ENCODE data around the gene SORL1. TPM values are rescaled to one million over a fixed set of nuclear protein-coding genes. Genes with fewer than 3 reads are reported as not detected.

Gene SORL1
- total RNA-seq, 1 experiment from 2014 or later, result 0.05 TPM

GRCh38 chr11:121451178-121451985, 732 bp upstream of the SORL1 start:
- Histone ChIP-seq H3K4me3 (peak overlapping the region; percentile 31), H3K9me3 (replicated peaks) (no peaks in the 10 kb centered on the region), H3K27ac (no peak overlapping the region), H3K27me3 (replicated peaks) (peaks cover 13% of the 10 kb centered on the region; the same call in 1 of the 2 replicates), H3K4me1 (replicated peaks) (0 out of 2 replicates have a peak, but pooled peaks cover 2% of the 10 kb centered on the region), H3K36me3 (no peaks in the 10 kb centered on the region)
- no peak for DNase-seq (ENCODE audit: low read depth in 1 of 2, low spot score in 2 of 2)

- H3K36me3 ChIP-seq, result no peaks in the 10 kb centered on the region
- H3K27me3 ChIP-seq (replicated peaks), result peaks cover 13% of the 10 kb centered on the region; the same call in 1 of the 2 replicates
- DNase-seq (ENCODE audit: low read depth in 1 of 2, low spot score in 2 of 2), result no peak
- no peak within 1 kb of the TSS for H3K27ac ChIP-seq
- 0 out of 2 replicates have a peak, but pooled peaks cover 2% of the 10 kb centered on the region for H3K4me1 ChIP-seq (replicated peaks)
- no peaks in the 10 kb centered on the region for H3K9me3 ChIP-seq (replicated peaks)
- peak within 1 kb of the TSS; percentile 31 for H3K4me3 ChIP-seq
Measured at GRCh38 chr11:121452609-121453150, 566 bp downstream of the SORL1 start, which contains the start of gene SORL1-AS1. Gene SORL1-AS1, minus strand, starts transcription at chr11:121452967.

DNA sequence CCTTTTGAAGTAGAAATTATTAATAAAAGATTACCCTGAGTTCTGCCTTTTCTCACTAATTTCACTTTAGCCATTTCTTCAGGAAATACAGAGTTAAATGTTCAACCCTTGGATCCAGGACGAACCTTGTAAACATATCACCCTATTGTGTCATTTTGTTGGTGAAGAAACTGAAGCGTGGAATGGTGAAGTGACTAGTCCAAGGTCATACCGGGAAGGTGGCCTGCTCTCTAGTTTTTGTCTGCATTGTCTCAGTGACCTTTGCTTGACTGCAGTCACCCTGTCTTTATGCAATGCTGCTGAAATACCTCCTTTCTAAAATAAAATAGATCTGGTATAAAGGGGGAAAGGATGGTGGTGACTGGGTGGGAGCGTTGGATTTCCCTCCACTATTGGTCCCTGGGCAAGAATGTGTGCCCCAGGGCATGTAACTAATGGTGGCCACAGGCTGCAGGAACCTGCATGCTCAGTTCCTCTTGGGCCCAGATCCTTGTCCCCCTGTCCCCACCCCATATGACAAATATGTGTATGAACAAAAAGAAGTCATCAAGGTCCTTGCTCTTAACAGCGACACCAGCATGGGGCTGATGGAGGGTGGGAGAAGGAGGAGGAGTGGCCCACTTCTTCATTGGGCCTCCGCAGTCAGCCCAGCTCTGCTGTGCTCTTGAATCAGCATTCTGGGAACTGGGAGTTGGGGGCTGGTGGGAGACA, 1.6 kb downstream of the SORL1 start:
- no peak overlapping the region for H3K4me3 ChIP-seq
- 0 out of 2 replicates have a peak, but pooled peaks cover 2% of the 10 kb centered on the region for H3K4me1 ChIP-seq (replicated peaks)
- no peak for DNase-seq (ENCODE audit: low read depth in 1 of 2, low spot score in 2 of 2)
- no peak overlapping the region for H3K27ac ChIP-seq
- H3K36me3 ChIP-seq, result no peaks in the 10 kb centered on the region
- H3K27me3 ChIP-seq (replicated peaks), result peaks cover 13% of the 10 kb centered on the region; the same call in 1 of the 2 replicates
- H3K9me3 ChIP-seq (replicated peaks), result no peaks in the 10 kb centered on the region

GRCh38 chr11:121455115-121455514, 3.0 kb downstream of the SORL1 start:
- H3K4me1 ChIP-seq (replicated peaks), result 0 out of 2 replicates have a peak, but pooled peaks cover 2% of the 10 kb centered on the region
- peaks cover 13% of the 10 kb centered on the region; the same call in 1 of the 2 replicates for H3K27me3 ChIP-seq (replicated peaks)
- H3K36me3 ChIP-seq, result no peaks in the 10 kb centered on the region
- H3K27ac ChIP-seq, result no peak overlapping the region
- H3K9me3 ChIP-seq (replicated peaks), result no peaks in the 10 kb centered on the region
- DNase-seq (ENCODE audit: low read depth in 1 of 2, low spot score in 2 of 2), result no peak
- no peak overlapping the region for H3K4me3 ChIP-seq

DNA sequence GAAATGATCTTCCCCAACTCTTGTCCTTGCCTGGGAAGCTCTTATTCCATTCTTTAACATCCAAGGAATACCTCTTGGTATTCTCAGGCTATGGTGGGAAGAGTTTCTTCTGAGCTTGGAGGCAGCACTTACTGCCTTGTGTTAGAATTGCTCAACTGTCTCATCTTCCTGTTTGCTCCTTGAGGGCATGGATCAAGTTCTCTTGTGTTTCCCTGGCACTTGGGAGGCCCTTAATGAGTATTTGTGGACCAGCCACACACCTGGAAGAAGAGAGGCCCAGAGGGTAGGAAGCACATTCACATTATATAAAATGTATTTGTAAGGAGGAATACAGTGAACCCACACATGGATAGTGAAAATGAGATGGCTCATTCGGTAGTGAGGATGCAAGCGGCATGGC, 4.0 kb downstream of the SORL1 start:
- 0 out of 2 replicates have a peak, but pooled peaks cover 2% of the 10 kb centered on the region for H3K4me1 ChIP-seq (replicated peaks)
- no peak for DNase-seq (ENCODE audit: low read depth in 1 of 2, low spot score in 2 of 2)
- H3K27ac ChIP-seq, result no peak overlapping the region
- peaks cover 13% of the 10 kb centered on the region; the same call in 1 of the 2 replicates for H3K27me3 ChIP-seq (replicated peaks)
- no peak overlapping the region for H3K4me3 ChIP-seq
- no peaks in the 10 kb centered on the region for H3K36me3 ChIP-seq
- no peaks in the 10 kb centered on the region for H3K9me3 ChIP-seq (replicated peaks)

- DNase-seq (ENCODE audit: low read depth in 1 of 2, low spot score in 2 of 2), result no peak
- Histone ChIP-seq H3K9me3 (replicated peaks) (no peaks in the 10 kb centered on the region), H3K36me3 (no peaks in the 10 kb centered on the region), H3K4me1 (replicated peaks) (0 out of 2 replicates have a peak, but pooled peaks cover 2% of the 10 kb centered on the region), H3K27ac (no peak overlapping the region), H3K4me3 (no peak overlapping the region), H3K27me3 (replicated peaks) (peaks cover 7% of the 10 kb centered on the region; the same call in 1 of the 2 replicates)
Measured at GRCh38 chr11:121456816-121457431, 4.8 kb downstream of the SORL1 start.

GRCh38 chr11:121458551-121458950, 6.4 kb downstream of the SORL1 start:
- H3K27ac ChIP-seq, result no peak overlapping the region
- H3K4me3 ChIP-seq, result no peak overlapping the region
- no peaks in the 10 kb centered on the region for H3K27me3 ChIP-seq (replicated peaks)

GRCh38 chr11:121459413-121460017, 7.4 kb downstream of the SORL1 start:
- Histone ChIP-seq H3K27me3 (replicated peaks) (no peaks in the 10 kb centered on the region), H3K27ac (no peak overlapping the region), H3K36me3 (no peaks in the 10 kb centered on the region), H3K9me3 (replicated peaks) (no peaks in the 10 kb centered on the region), H3K4me1 (replicated peaks) (peaks cover 6% of the 10 kb centered on the region), H3K4me3 (no peak overlapping the region)
- DNase-seq (ENCODE audit: low read depth in 1 of 2, low spot score in 2 of 2), result no peak

More at GRCh38 chr11:121458551-121458950, 6.4 kb downstream of the SORL1 start:
- no peak for DNase-seq (ENCODE audit: low read depth in 1 of 2, low spot score in 2 of 2)
- H3K9me3 ChIP-seq (replicated peaks), result no peaks in the 10 kb centered on the region
- no peaks in the 10 kb centered on the region for H3K36me3 ChIP-seq
- H3K4me1 ChIP-seq (replicated peaks), result no peaks in the 10 kb centered on the region

GRCh38 chr11:121460941-121461514, 8.9 kb downstream of the SORL1 start:
- H3K36me3 ChIP-seq, result no peaks in the 10 kb centered on the region
- H3K27ac ChIP-seq, result no peak overlapping the region
- H3K4me1 ChIP-seq (replicated peaks), result peaks cover 18% of the 10 kb centered on the region
- DNase-seq (ENCODE audit: low read depth in 1 of 2, low spot score in 2 of 2), result no peak
- H3K9me3 ChIP-seq (replicated peaks), result no peaks in the 10 kb centered on the region
- H3K27me3 ChIP-seq (replicated peaks), result no peaks in the 10 kb centered on the region
- H3K4me3 ChIP-seq, result no peak overlapping the region

- no peaks in the 10 kb centered on the region for H3K9me3 ChIP-seq (replicated peaks)
- no peak overlapping the region for H3K4me3 ChIP-seq
- H3K4me1 ChIP-seq (replicated peaks), result peaks cover 26% of the 10 kb centered on the region
- H3K36me3 ChIP-seq, result no peaks in the 10 kb centered on the region
- no peaks in the 10 kb centered on the region for H3K27me3 ChIP-seq (replicated peaks)
- no peak overlapping the region for H3K27ac ChIP-seq
- no peak for DNase-seq (ENCODE audit: low read depth in 1 of 2, low spot score in 2 of 2)
Measured at GRCh38 chr11:121461843-121462242, 9.7 kb downstream of the SORL1 start.

- Histone ChIP-seq H3K27me3 (replicated peaks) (no peaks in the 10 kb centered on the region), H3K36me3 (no peaks in the 10 kb centered on the region), H3K9me3 (replicated peaks) (no peaks in the 10 kb centered on the region), H3K4me3 (no peak overlapping the region), H3K27ac (no peak overlapping the region), H3K4me1 (replicated peaks) (peaks cover 31% of the 10 kb centered on the region)
- no peak for DNase-seq (ENCODE audit: low read depth in 1 of 2, low spot score in 2 of 2)
Measured at GRCh38 chr11:121463689-121464335, 11.7 kb downstream of the SORL1 start.

- H3K27me3 ChIP-seq (replicated peaks), result no peaks in the 10 kb centered on the region
- H3K27ac ChIP-seq, result no peak overlapping the region
- peak; percentile 62 to 67 for DNase-seq (ENCODE audit: low read depth in 1 of 2, low spot score in 2 of 2)
Measured at GRCh38 chr11:121464352-121464946, 12.3 kb downstream of the SORL1 start.

More at GRCh38 chr11:121464352-121464946, 12.3 kb downstream of the SORL1 start:
- H3K9me3 ChIP-seq (replicated peaks), result no peaks in the 10 kb centered on the region
- no peak overlapping the region for H3K4me3 ChIP-seq
- H3K4me1 ChIP-seq (replicated peaks), result peaks cover 31% of the 10 kb centered on the region
- H3K36me3 ChIP-seq, result no peaks in the 10 kb centered on the region

All from SJSA1 (cell line).